Transverse colon (tissue), 4 donors: ENCODE results near the gene ADAMTS6. TPM values are rescaled to one million over a fixed set of nuclear protein-coding genes. Genes with fewer than 3 reads are reported as not detected.

Experiments used
- DNase-seq: peaks from one replicate; pipeline ENCODE4 v3.0.0-alpha.2; 2019
- H3K27ac ChIP-seq, 4 donors: fragments of 200-600 bp; sonication (generic); 2 replicates each; pipeline ENCODE4 v1.5.1; 2016 to 2018; ENCODE audit warnings: inconsistent platforms in 4 of 4
- H3K27me3 ChIP-seq: fragments of 200-600 bp; sonication (generic); 2 replicates; pipeline ENCODE4 v1.5.1; 2017; ENCODE audit warnings: inconsistent platforms
- H3K36me3 ChIP-seq, 4 donors: fragments of 200-600 bp; sonication (generic); 2 replicates each; pipeline ENCODE4 v1.5.1; 2017 to 2019; ENCODE audit warnings: inconsistent platforms in 4 of 4
- H3K4me1 ChIP-seq, 4 donors: fragments of 200-600 bp; sonication (generic); 2 replicates each; pipeline ENCODE4 v1.5.1; 2017 to 2020; ENCODE audit warnings: inconsistent platforms in 4 of 4
- H3K4me3 ChIP-seq, 4 donors: fragments of 200-600 bp; sonication (generic); 1 replicate in 1 of 4; 2 replicates in 3 of 4; pipeline versions ENCODE4 v1.5.1 to v1.6.1; 2017 to 2019; ENCODE audit warnings: inconsistent platforms in 4 of 4
- H3K9me3 ChIP-seq, 2 donors: fragments of 200-600 bp; sonication (generic); 2 replicates each; pipeline ENCODE4 v1.5.1; 2017 to 2019; ENCODE audit warnings: inconsistent platforms in 2 of 2
- CTCF ChIP-seq, 5 experiments: fragments of 200-600 bp in 3 of 5; fragments of 450-650 bp in 2 of 5; sonication (generic) in 3 of 5; IDR thresholded peaks; 1 replicate in 2 of 5; 2 replicates in 3 of 5; pipeline ENCODE4 v1.5.1; 2016 to 2017; ENCODE audit warnings: antibody characterized with exemption in 5 of 5, inconsistent platforms in 3 of 5, mild to moderate bottlenecking in 2 of 5, moderate library complexity in 1 of 5
- EP300 ChIP-seq: sonication (generic); formaldehyde crosslinking; IDR thresholded peaks from one replicate; pipeline ENCODE4 v1.6.1; 2017; ENCODE audit warnings: antibody characterized with exemption, low read depth
- POLR2A ChIP-seq: fragments of 450-650 bp; IDR thresholded peaks from one replicate; pipeline ENCODE4 v1.6.1; 2016; ENCODE audit warnings: antibody characterized with exemption, mild to moderate bottlenecking, moderate library complexity
- POLR2AphosphoS5 ChIP-seq, 3 donors: sonication (generic); formaldehyde crosslinking; IDR thresholded peaks; one replicate each; pipeline ENCODE4 v1.6.1; 2016; ENCODE audit warnings: antibody characterized with exemption in 3 of 3
- WGBS, 2 donors: methylation state at CpG; one replicate each; pipeline ENCODE4 v1.1.5; 2018; ENCODE audit warnings: low coverage in 1 of 2; 5-methylcytosine and 5-hydroxymethylcytosine counted together
- in situ Hi-C, 4 donors: fragments of 200-750 bp; cut with MboI; loops; one replicate each; pipeline versions ENCODE4 v1.15.0 to v1.15.1; 2017; ENCODE audit warnings: low sequenced_read_pairs in 3 of 4, low pct_ligation_motif_present in 1 of 4, low pct_unique_long_range_greater_than_20kb in 1 of 4
- intact Hi-C: fragments of 100-400 bp; cut with DNase I; formaldehyde crosslinking; loops from one replicate; pipeline ENCODE4 v1.15.1; 2023; ENCODE audit warnings: low total_unique reads
- total RNA-seq, 4 donors: library from RNA; depleted of rRNA; stranded (reverse); fragments of >200 nt; gene quantifications; one replicate each; pipeline ENCODE4 v1.1.0, GENCODE V29; 2016

Gene ADAMTS6
- total RNA-seq, 4 donors from 2014 or later = 0.96 to 2.2 (median 1.1) TPM; not detected in 1

- WGBS, 2 donors = 100% methylated on average over 11 of the region's 28 CpGs; no CpG with 5 or more reads in 1 of the 2 donors
Measured at GRCh38 chr5:65485405-65485804, 3.7 kb upstream of the ADAMTS6 start.

GRCh38 chr5:65483546-65484346, 2.0 kb upstream of the ADAMTS6 start:
- peak overlapping the region in 3 of 4 donors; percentile 39 to 57 (median 50) for H3K4me3 ChIP-seq
- intact Hi-C loops (no loop called here), in situ Hi-C loops (loop anchor here (5.0 to 25.0 kb wide), 6 partner anchors 371 to 846 kb away; no protein-coding TSS in a partner anchor)
- H3K27me3 ChIP-seq = no peaks in the 10 kb centered on the region
- H3K27ac ChIP-seq = peak overlapping the region; percentile 79 to 90 (median 86)
- no peak for DNase-seq
- WGBS, 2 donors = 31 to 33% methylated on average over 3 of the region's 3 CpGs
- H3K36me3 ChIP-seq = no peaks in the 10 kb centered on the region
- no peaks in the 10 kb centered on the region for H3K9me3 ChIP-seq
- peak; percentile 47 to 66 (median 52) for TF ChIP-seq CTCF (IDR thresholded peaks at IDR 0.05)
- TF ChIP-seq POLR2AphosphoS5 (IDR thresholded peaks at IDR 0.05) = no peak
- TF ChIP-seq EP300 = no peak
- TF ChIP-seq POLR2A = no peak
- H3K4me1 ChIP-seq = peaks cover 0 to 29% (median 12%) of the 10 kb centered on the region in 4 donors

More at GRCh38 chr5:65485405-65485804, 3.7 kb upstream of the ADAMTS6 start:
- Histone ChIP-seq H3K36me3 (no peaks in the 10 kb centered on the region), H3K9me3 (no peaks in the 10 kb centered on the region), H3K4me3 (no peak overlapping the region), H3K4me1 (peaks cover 0 to 19% (median 5%) of the 10 kb centered on the region in 4 donors), H3K27me3 (no peaks in the 10 kb centered on the region), H3K27ac (no peak overlapping the region)
- in situ Hi-C loops (loop anchor here (25.0 kb wide), 5 partner anchors 373 to 848 kb away; no protein-coding TSS in a partner anchor), intact Hi-C loops (loop anchor here (5.0 kb wide), 1 partner anchor 673 kb away; no protein-coding TSS in a partner anchor)
- no peak for TF ChIP-seq CTCF (IDR thresholded peaks at IDR 0.05)
- no peak for DNase-seq

GRCh38 chr5:65482736-65483545, 1.2 kb upstream of the ADAMTS6 start:
- no peaks in the 10 kb centered on the region for H3K36me3 ChIP-seq
- no peaks in the 10 kb centered on the region for H3K27me3 ChIP-seq
- 0% methylated on average over 9 to 12 of the region's 12 CpGs for WGBS, 2 donors
- peaks cover 0 to 29% (median 12%) of the 10 kb centered on the region in 4 donors for H3K4me1 ChIP-seq
- H3K4me3 ChIP-seq = peak overlapping the region; percentile 35 to 57 (median 44)
- peak overlapping the region; percentile 79 to 90 (median 86) for H3K27ac ChIP-seq
- no peaks in the 10 kb centered on the region for H3K9me3 ChIP-seq
- TF ChIP-seq CTCF (IDR thresholded peaks at IDR 0.05) (no peak), POLR2A (no peak), EP300 (no peak), POLR2AphosphoS5 (IDR thresholded peaks at IDR 0.05) (no peak)
- no peak for DNase-seq
- intact Hi-C loops (no loop called here), in situ Hi-C loops (loop anchor here (5.0 to 25.0 kb wide), 6 partner anchors 371 to 846 kb away; no protein-coding TSS in a partner anchor)

- TF ChIP-seq EP300 = no peak
- TF ChIP-seq CTCF (IDR thresholded peaks at IDR 0.05) = no peak
- no peak for TF ChIP-seq POLR2A
- TF ChIP-seq POLR2AphosphoS5 (IDR thresholded peaks at IDR 0.05) = no peak
- H3K4me1 ChIP-seq = peaks cover 0 to 29% (median 12%) of the 10 kb centered on the region in 4 donors
- no peaks in the 10 kb centered on the region for H3K9me3 ChIP-seq
- H3K4me3 ChIP-seq = peak overlapping the region; percentile 35 to 57 (median 44)
- H3K27me3 ChIP-seq = no peaks in the 10 kb centered on the region
- H3K36me3 ChIP-seq = no peaks in the 10 kb centered on the region
- H3K27ac ChIP-seq = peak overlapping the region; percentile 79 to 90 (median 86)
- WGBS, 2 donors = 0 to 2% methylated on average over 6 of the region's 6 CpGs
- in situ Hi-C loops (loop anchor here (5.0 to 25.0 kb wide), 6 partner anchors 370 to 845 kb away; no protein-coding TSS in a partner anchor), intact Hi-C loops (no loop called here)
- no peak for DNase-seq
Measured at GRCh38 chr5:65482296-65482735, 596 bp upstream of the ADAMTS6 start.
